IMR-90 (cell line): ENCODE data around the gene TMPRSS12. TPM values are rescaled to one million over a fixed set of nuclear protein-coding genes. Genes with fewer than 3 reads are reported as not detected.

Experiments used
- ATAC-seq: fragments of 200-7000 bp; cut with Tn5 transposase; 2 replicates; pipeline ENCODE4 v1.9.1; 2020; ENCODE audit warnings: low read depth, mild to moderate bottlenecking, moderate library complexity
- BruUV-seq: library from RNA; stranded (reverse); fragments of 400-500 nt; replicated peaks from 2 replicates; lab custom pipeline; 2021; lab: Mats Ljungman, UMichigan
- CTCF ChIA-PET: fragments of 300-600 bp; formaldehyde crosslinking; extraction: SDS; loops from one replicate; lab custom pipeline; 2021; ENCODE audit warnings: antibody characterized with exemption; lab: Yijun Ruan, JAX
- POLR2A ChIA-PET: fragments of 300-600 bp; sonication (Branson Sonifier 250); formaldehyde crosslinking; loops from one replicate; lab custom pipeline; 2022; ENCODE audit warnings: antibody characterized with exemption; ENCODE audit not compliant: unreplicated experiment; lab: Charles Lee
- DNase-seq: peaks from one replicate; pipeline ENCODE4 v3.0.0; 2013
- H2AFZ ChIP-seq: replicated peaks from 2 replicates; pipeline ENCODE3; 2013; ENCODE audit warnings: low read length, mild to moderate bottlenecking; ENCODE audit not compliant: poor library complexity
- H2AK5ac ChIP-seq: 2 replicates; pipeline ENCODE4 v1.6.1; 2013; ENCODE audit warnings: low read depth, low read length, inconsistent platforms
- H2AK9ac ChIP-seq: replicated peaks from 2 replicates; pipeline ENCODE3; 2013; ENCODE audit warnings: mild to moderate bottlenecking, low read depth, low read length, moderate library complexity; ENCODE audit not compliant: poor library complexity
- H2BK120ac ChIP-seq: 2 replicates; pipeline ENCODE4 v1.6.1; 2013; ENCODE audit warnings: low read depth, low read length, inconsistent platforms
- H2BK15ac ChIP-seq: 3 replicates; pipeline ENCODE4 v1.6.1; 2013; ENCODE audit warnings: low read depth, low read length, inconsistent platforms
- H2BK20ac ChIP-seq: 2 replicates; pipeline ENCODE4 v1.6.1; 2013; ENCODE audit warnings: low read depth, mild to moderate bottlenecking, inconsistent platforms, low read length, moderate library complexity
- H2BK5ac ChIP-seq: 2 replicates; pipeline ENCODE4 v1.6.1; 2013; ENCODE audit warnings: mild to moderate bottlenecking, low read depth, low read length, inconsistent platforms; ENCODE audit not compliant: poor library complexity, severe bottlenecking
- H3K14ac ChIP-seq: replicated peaks from 2 replicates; pipeline ENCODE4 v1.6.1; 2013; ENCODE audit warnings: low read depth, low read length, inconsistent platforms
- H3K18ac ChIP-seq: 2 replicates; pipeline ENCODE4 v1.6.1; 2013; ENCODE audit warnings: low read depth, low read length, control low read depth
- H3K23ac ChIP-seq: 2 replicates; pipeline ENCODE4 v1.6.1; 2013; ENCODE audit warnings: low read depth, low read length, inconsistent platforms
- H3K27ac ChIP-seq: 2 replicates; pipeline ENCODE4 v1.5.1; 2013; ENCODE audit warnings: mild to moderate bottlenecking, control low read depth, low read length; ENCODE audit not compliant: insufficient read depth
- H3K27me3 ChIP-seq: 2 replicates; pipeline ENCODE4 v1.6.1; 2013; ENCODE audit warnings: low read length; ENCODE audit not compliant: control insufficient read depth, insufficient read depth
- H3K36me3 ChIP-seq: 2 replicates; pipeline ENCODE4 v1.6.1; 2013; ENCODE audit warnings: low read length, mixed read lengths; ENCODE audit not compliant: control insufficient read depth, insufficient read depth
- H3K4ac ChIP-seq: 2 replicates; pipeline ENCODE4 v1.6.1; 2013; ENCODE audit warnings: low read depth, low read length, inconsistent platforms
- H3K4me1 ChIP-seq: 2 replicates; pipeline ENCODE4 v1.6.1; 2013; ENCODE audit warnings: low read length, mixed read lengths; ENCODE audit not compliant: control insufficient read depth, insufficient read depth
- H3K4me2 ChIP-seq: 2 replicates; pipeline ENCODE4 v1.6.1; 2013; ENCODE audit warnings: low read depth, mild to moderate bottlenecking, control low read depth, low read length, moderate library complexity
- H3K4me3 ChIP-seq: 2 replicates; pipeline ENCODE4 v1.5.1; 2013; ENCODE audit warnings: low read depth, mild to moderate bottlenecking, control low read depth, low read length, moderate library complexity; ENCODE audit not compliant: insufficient read depth
- H3K56ac ChIP-seq: 2 replicates; pipeline ENCODE4 v1.6.1; 2013; ENCODE audit warnings: low read length, inconsistent platforms; ENCODE audit not compliant: insufficient read depth; ENCODE audit errors: extremely low read depth
- H3K79me1 ChIP-seq, 2 experiments: 2 replicates each; pipeline ENCODE4 v1.6.1; 2013; ENCODE audit warnings: low read length in 2 of 2, inconsistent platforms in 1 of 2, low read depth in 1 of 2
- H3K9ac ChIP-seq: 2 replicates; pipeline ENCODE4 v1.6.1; 2013; ENCODE audit warnings: low read depth, low read length, control low read depth
- H3K9me1 ChIP-seq: 2 replicates; pipeline ENCODE4 v1.6.1; 2013; ENCODE audit warnings: low read length, inconsistent platforms; ENCODE audit not compliant: insufficient read depth
- H3K9me3 ChIP-seq: 2 replicates; pipeline ENCODE4 v1.6.1; 2013; ENCODE audit warnings: low read length; ENCODE audit not compliant: control insufficient read depth, insufficient read depth
- H4K20me1 ChIP-seq: 2 replicates; pipeline ENCODE4 v1.6.1; 2013; ENCODE audit warnings: low read length, inconsistent platforms; ENCODE audit not compliant: insufficient read depth
- H4K5ac ChIP-seq: 2 replicates; pipeline ENCODE4 v1.6.1; 2013; ENCODE audit warnings: mild to moderate bottlenecking, low read depth, low read length, control low read depth
- H4K8ac ChIP-seq, 2 experiments: 2 replicates each; pipeline ENCODE4 v1.6.1; 2013; ENCODE audit warnings: low read depth in 2 of 2, low read length in 2 of 2, control low read depth in 1 of 2, inconsistent platforms in 1 of 2
- H4K91ac ChIP-seq: 2 replicates; pipeline ENCODE4 v1.6.1; 2013; ENCODE audit warnings: low read depth, low read length, inconsistent platforms; ENCODE audit not compliant: insufficient read depth
- CEBPB ChIP-seq: IDR thresholded peaks from 2 replicates; pipeline ENCODE4 v1.6.1; 2012; ENCODE audit warnings: low read depth, low read length, improper control_type of control experiment
- MAFK ChIP-seq: IDR thresholded peaks from 2 replicates; pipeline ENCODE4 v1.6.1; 2012; ENCODE audit warnings: low read depth, low read length, improper control_type of control experiment
- WGBS, 2 experiments: methylation state at CpG; one replicate each; pipeline versions ENCODE4 v1.1.5 to v1.1.7; 2013; ENCODE audit warnings: missing lambda C conversion rate in 2 of 2; ENCODE audit not compliant: insufficient read length in 1 of 2; ENCODE audit errors: extremely low coverage in 2 of 2; 5-methylcytosine and 5-hydroxymethylcytosine counted together
- dilution Hi-C: fragments of 300-500 bp; cut with HindIII; formaldehyde crosslinking; loops from one replicate; pipeline ENCODE4 v1.14.3; 2018; ENCODE audit warnings: low sequenced_read_pairs; ENCODE audit not compliant: unreplicated experiment
- in situ Hi-C: fragments of 300-500 bp; cut with MboI; formaldehyde crosslinking; loops from 3 replicates; pipeline ENCODE4 v1.14.3; 2019; ENCODE audit warnings: low sequenced_read_pairs, inconsistent platforms, mixed read lengths
- intact Hi-C: fragments of 100-400 bp; cut with micrococcal nuclease; formaldehyde crosslinking; loops from 2 replicates; pipeline ENCODE4 v1.10.0; 2022
- polyA plus RNA-seq, 3 experiments: library from polyadenylated mRNA; depleted of rRNA; stranded (reverse); fragments of >200 nt; gene quantifications; 2 replicates each; pipeline ENCODE4 v1.2.3, GENCODE V29; 2012; ENCODE audit warnings: low replicate concordance in 1 of 3
- total RNA-seq: library from RNA; depleted of rRNA; stranded (reverse); fragments of >200 nt; gene quantifications from 2 replicates; pipeline ENCODE4 v1.2.3, GENCODE V29; 2012

The TMPRSS12 gene
- total and polyA plus RNA-seq, 2 of the 4 experiments (the other 2 are of a cell fraction): not detected

- Histone ChIP-seq H3K27ac (peak overlapping the region; percentile 93), H3K23ac (0 out of 2 replicates have a peak overlapping the region, but pooled peaks have one; percentile 63), H2BK20ac (peak overlapping the region; percentile 97), H3K4me3 (no peak overlapping the region; the same call in 1 of the 2 replicates), H3K14ac (peak overlapping the region; percentile 86), H3K4me2 (peak overlapping the region; percentile 91), H2AK5ac (peak overlapping the region; percentile 88), H3K18ac (peak overlapping the region; percentile 88), H2BK15ac (no peak overlapping the region; the same call in 2 of the 3 replicates), H2BK5ac (peak overlapping the region; percentile 94), H4K91ac (peak overlapping the region; percentile 89), H3K27me3 (no peaks in the 10 kb centered on the region), H3K4me1 (peaks cover 18% of the 10 kb centered on the region), H3K9me1 (peaks cover 6% of the 10 kb centered on the region; the same call in 1 of the 2 replicates), H4K5ac (peak overlapping the region; percentile 82), H2BK120ac (peak overlapping the region; percentile 93), H3K4ac (peak overlapping the region; percentile 80), H4K8ac (peak overlapping the region; percentile 74), H3K9ac (peak overlapping the region; percentile 62; the same call in 1 of the 2 replicates), H2AFZ (no peak overlapping the region), H2AK9ac (no peak overlapping the region), H3K9me3 (peaks cover 6% of the 10 kb centered on the region; the same call in 1 of the 2 replicates), H3K56ac (peak overlapping the region; percentile 70; the same call in 1 of the 2 replicates), H3K79me1 (no peaks in the 10 kb centered on the region), H3K36me3 (0 out of 2 replicates have a peak, but pooled peaks cover 2% of the 10 kb centered on the region), H4K20me1 (no peaks in the 10 kb centered on the region)
- intact Hi-C loops (no loop called here), dilution Hi-C loops (no loop called here), in situ Hi-C loops (no loop called here)
- ATAC-seq (peak; percentile 83), DNase-seq (peak; percentile 67)
- WGBS, 2 experiments: 0% methylated on average over 1 of the region's 6 CpGs; no CpG with 5 or more reads in 1 of the 2 experiments
- POLR2A ChIA-PET: interaction anchor here (0.5 kb wide), 1 partner anchor 148 kb away, joined by 3 read pairs; no protein-coding TSS in a partner anchor
- CTCF ChIA-PET: no interaction called here
- TF ChIP-seq CEBPB (peak; percentile 88), MAFK (no peak)
- BruUV-seq: no TSS peak
Measured at GRCh38 chr12:50934981-50935807, 92.5 kb downstream of the TMPRSS12 start.
